ENCODE data around the gene TLX3. TPM values are rescaled to one million over a fixed set of nuclear protein-coding genes. Genes with fewer than 3 reads are reported as not detected.

The TLX3 gene
- not detected in 2 replicates for total RNA-seq

- Mint-ChIP-seq H3K4me1 (ENCODE audit: low read depth) (peaks cover 4% of the 10 kb centered on the region), H3K9me3 (no peaks in the 10 kb centered on the region), H3K36me3 (ENCODE audit: low read depth) (peaks cover 4% of the 10 kb centered on the region), H3K4me3 (ENCODE audit: low read depth) (no peak within 1 kb of the TSS), H3K27me3 (ENCODE audit: low read depth) (peaks cover 61% of the 10 kb centered on the region), H3K27ac (no peak within 1 kb of the TSS)
- intact Hi-C loops (cut with micrococcal nuclease): no loop called here
- DNase-seq (ENCODE audit: low spot score): no peak
Measured at GRCh38 chr5:171308453-171309275, at the start of gene TLX3. Gene TLX3 (plus strand): TSS chr5:171309248. CDS start chr5:171309366, 118 bp downstream.

- H3K27me3 Mint-ChIP-seq (ENCODE audit: low read depth): peaks cover 2% of the 10 kb centered on the region
- H3K36me3 Mint-ChIP-seq (ENCODE audit: low read depth): no peaks in the 10 kb centered on the region
- H3K4me1 Mint-ChIP-seq (ENCODE audit: low read depth): peaks cover 5% of the 10 kb centered on the region
Measured at GRCh38 chr5:171261361-171261760, 47.7 kb upstream of the TLX3 start.

GRCh38 chr5:171261904-171262303, 47.1 kb upstream of the TLX3 start:
- Mint-ChIP-seq H3K9me3 (no peaks in the 10 kb centered on the region), H3K27me3 (ENCODE audit: low read depth) (peaks cover 2% of the 10 kb centered on the region), H3K27ac (no peak overlapping the region), H3K36me3 (ENCODE audit: low read depth) (no peaks in the 10 kb centered on the region), H3K4me3 (ENCODE audit: low read depth) (no peak overlapping the region), H3K4me1 (ENCODE audit: low read depth) (peaks cover 5% of the 10 kb centered on the region)
- DNase-seq (ENCODE audit: low spot score): no peak
- intact Hi-C loops (cut with micrococcal nuclease): no loop called here

More at GRCh38 chr5:171261361-171261760, 47.7 kb upstream of the TLX3 start:
- H3K9me3 Mint-ChIP-seq: no peaks in the 10 kb centered on the region
- intact Hi-C loops (cut with micrococcal nuclease): no loop called here
- no peak for DNase-seq (ENCODE audit: low spot score)
- H3K4me3 Mint-ChIP-seq (ENCODE audit: low read depth): no peak overlapping the region
- H3K27ac Mint-ChIP-seq: no peak overlapping the region

- peaks cover 5% of the 10 kb centered on the region for H3K4me1 Mint-ChIP-seq (ENCODE audit: low read depth)
- intact Hi-C loops (cut with micrococcal nuclease): no loop called here
- peaks cover 2% of the 10 kb centered on the region for H3K27me3 Mint-ChIP-seq (ENCODE audit: low read depth)
- H3K4me3 Mint-ChIP-seq (ENCODE audit: low read depth): no peak overlapping the region
- DNase-seq (ENCODE audit: low spot score): no peak
- no peaks in the 10 kb centered on the region for H3K36me3 Mint-ChIP-seq (ENCODE audit: low read depth)
- H3K9me3 Mint-ChIP-seq: no peaks in the 10 kb centered on the region
- no peak overlapping the region for H3K27ac Mint-ChIP-seq
Measured at GRCh38 chr5:171263181-171263580, 45.9 kb upstream of the TLX3 start.

GRCh38 chr5:171264843-171265242, 44.2 kb upstream of the TLX3 start:
- H3K4me3 Mint-ChIP-seq (ENCODE audit: low read depth): no peak overlapping the region
- no peaks in the 10 kb centered on the region for H3K36me3 Mint-ChIP-seq (ENCODE audit: low read depth)
- H3K27me3 Mint-ChIP-seq (ENCODE audit: low read depth): peaks cover 2% of the 10 kb centered on the region
- H3K9me3 Mint-ChIP-seq: no peaks in the 10 kb centered on the region
- no peak overlapping the region for H3K27ac Mint-ChIP-seq
- H3K4me1 Mint-ChIP-seq (ENCODE audit: low read depth): peaks cover 5% of the 10 kb centered on the region
- DNase-seq (ENCODE audit: low spot score): no peak
- intact Hi-C loops (cut with micrococcal nuclease): no loop called here

GRCh38 chr5:171268700-171269620, 40.1 kb upstream of the TLX3 start:
- intact Hi-C loops (cut with micrococcal nuclease): no loop called here
- H3K36me3 Mint-ChIP-seq (ENCODE audit: low read depth): no peaks in the 10 kb centered on the region
- no peak overlapping the region for H3K27ac Mint-ChIP-seq
- no peak for DNase-seq (ENCODE audit: low spot score)
- peaks cover 5% of the 10 kb centered on the region for H3K4me1 Mint-ChIP-seq (ENCODE audit: low read depth)
- no peak overlapping the region for H3K4me3 Mint-ChIP-seq (ENCODE audit: low read depth)
- H3K9me3 Mint-ChIP-seq: no peaks in the 10 kb centered on the region
- peaks cover 8% of the 10 kb centered on the region for H3K27me3 Mint-ChIP-seq (ENCODE audit: low read depth)

GRCh38 chr5:171269717-171270116, 39.3 kb upstream of the TLX3 start:
- DNase-seq (ENCODE audit: low spot score): no peak
- no peaks in the 10 kb centered on the region for H3K9me3 Mint-ChIP-seq
- H3K27ac Mint-ChIP-seq: no peak overlapping the region
- no peak overlapping the region for H3K4me3 Mint-ChIP-seq (ENCODE audit: low read depth)
- H3K4me1 Mint-ChIP-seq (ENCODE audit: low read depth): peaks cover 3% of the 10 kb centered on the region
- intact Hi-C loops (cut with micrococcal nuclease): no loop called here
- peaks cover 8% of the 10 kb centered on the region for H3K27me3 Mint-ChIP-seq (ENCODE audit: low read depth)
- H3K36me3 Mint-ChIP-seq (ENCODE audit: low read depth): no peaks in the 10 kb centered on the region

- DNase-seq (ENCODE audit: low spot score): no peak
- intact Hi-C loops (cut with micrococcal nuclease): no loop called here
- no peak overlapping the region for H3K4me3 Mint-ChIP-seq (ENCODE audit: low read depth)
- H3K27ac Mint-ChIP-seq: no peak overlapping the region
- no peaks in the 10 kb centered on the region for H3K9me3 Mint-ChIP-seq
- H3K27me3 Mint-ChIP-seq (ENCODE audit: low read depth): peaks cover 8% of the 10 kb centered on the region
- H3K36me3 Mint-ChIP-seq (ENCODE audit: low read depth): no peaks in the 10 kb centered on the region
- H3K4me1 Mint-ChIP-seq (ENCODE audit: low read depth): no peaks in the 10 kb centered on the region
Measured at GRCh38 chr5:171270136-171270535, 38.9 kb upstream of the TLX3 start.

- intact Hi-C loops (cut with micrococcal nuclease): no loop called here
Measured at GRCh38 chr5:171271798-171272197, 37.2 kb upstream of the TLX3 start.

GRCh38 chr5:171272996-171273970, 35.8 kb upstream of the TLX3 start:
- no peaks in the 10 kb centered on the region for H3K4me1 Mint-ChIP-seq (ENCODE audit: low read depth)
- H3K27ac Mint-ChIP-seq: no peak overlapping the region
- H3K27me3 Mint-ChIP-seq (ENCODE audit: low read depth): peaks cover 10% of the 10 kb centered on the region
- H3K36me3 Mint-ChIP-seq (ENCODE audit: low read depth): no peaks in the 10 kb centered on the region
- DNase-seq (ENCODE audit: low spot score): no peak
- no peak overlapping the region for H3K4me3 Mint-ChIP-seq (ENCODE audit: low read depth)
- intact Hi-C loops (cut with micrococcal nuclease): no loop called here
- no peaks in the 10 kb centered on the region for H3K9me3 Mint-ChIP-seq

More at GRCh38 chr5:171271798-171272197, 37.2 kb upstream of the TLX3 start:
- DNase-seq (ENCODE audit: low spot score): no peak
- Mint-ChIP-seq H3K4me1 (ENCODE audit: low read depth) (no peaks in the 10 kb centered on the region), H3K36me3 (ENCODE audit: low read depth) (no peaks in the 10 kb centered on the region), H3K27me3 (ENCODE audit: low read depth) (peaks cover 10% of the 10 kb centered on the region), H3K4me3 (ENCODE audit: low read depth) (no peak overlapping the region), H3K9me3 (no peaks in the 10 kb centered on the region), H3K27ac (no peak overlapping the region)

- no peak overlapping the region for H3K27ac Mint-ChIP-seq
- H3K4me1 Mint-ChIP-seq (ENCODE audit: low read depth): no peaks in the 10 kb centered on the region
Measured at GRCh38 chr5:171275841-171276544, 33.1 kb upstream of the TLX3 start.

GRCh38 chr5:171283753-171284152, 25.3 kb upstream of the TLX3 start:
- Mint-ChIP-seq H3K36me3 (ENCODE audit: low read depth) (no peaks in the 10 kb centered on the region), H3K9me3 (no peaks in the 10 kb centered on the region), H3K4me1 (ENCODE audit: low read depth) (no peaks in the 10 kb centered on the region), H3K27me3 (ENCODE audit: low read depth) (peaks cover 9% of the 10 kb centered on the region), H3K27ac (no peak overlapping the region), H3K4me3 (ENCODE audit: low read depth) (no peak overlapping the region)
- intact Hi-C loops (cut with micrococcal nuclease): no loop called here
- no peak for DNase-seq (ENCODE audit: low spot score)

More at GRCh38 chr5:171275841-171276544, 33.1 kb upstream of the TLX3 start:
- no peak for DNase-seq (ENCODE audit: low spot score)
- H3K4me3 Mint-ChIP-seq (ENCODE audit: low read depth): no peak overlapping the region
- H3K27me3 Mint-ChIP-seq (ENCODE audit: low read depth): peaks cover 11% of the 10 kb centered on the region
- intact Hi-C loops (cut with micrococcal nuclease): no loop called here
- no peaks in the 10 kb centered on the region for H3K9me3 Mint-ChIP-seq
- no peaks in the 10 kb centered on the region for H3K36me3 Mint-ChIP-seq (ENCODE audit: low read depth)
